ENCODE measurements around the gene RACK1. TPM values are rescaled to one million over a fixed set of nuclear protein-coding genes. Genes with fewer than 3 reads are reported as not detected.

The RACK1 gene
- total RNA-seq, 2 experiments from 2014 or later, result 2,724 to 3,901 TPM

- CTCF ChIA-PET, result interaction anchor here (1.2 kb wide), 1 partner anchor 31 kb away, joined by 3 read pairs; no protein-coding TSS in a partner anchor
- H3K9me3 Mint-ChIP-seq (ENCODE audit: low read depth), result no peaks in the 10 kb centered on the region
- H3K4me3 Mint-ChIP-seq, result no peak overlapping the region
These were observed 40.5 kb downstream of the RACK1 start for GRCh38 chr5:181203093-181203711.

GRCh38 chr5:181200816-181201215, 42.9 kb downstream of the RACK1 start:
- POLR2A ChIA-PET, result no interaction called here
- Mint-ChIP-seq H3K9me3 (ENCODE audit: low read depth) (no peaks in the 10 kb centered on the region), H3K27me3 (peaks cover 10% of the 10 kb centered on the region), H3K36me3 (ENCODE audit: low read depth) (no peaks in the 10 kb centered on the region), H3K4me1 (peaks cover 7% of the 10 kb centered on the region), H3K4me3 (no peak overlapping the region), H3K27ac (no peak overlapping the region)
- intact Hi-C loops (cut with DNase I, micrococcal nuclease), result no loop called here
- ATAC-seq (no peak), DNase-seq (no peak)
- CTCF ChIA-PET, result interaction anchor here (0.7 kb wide), 1 partner anchor 33 kb away, joined by 3 read pairs; no protein-coding TSS in a partner anchor

More at GRCh38 chr5:181203093-181203711, 40.5 kb downstream of the RACK1 start:
- Mint-ChIP-seq H3K36me3 (ENCODE audit: low read depth) (peaks cover 6% of the 10 kb centered on the region), H3K27me3 (peaks cover 20% of the 10 kb centered on the region), H3K4me1 (peaks cover 29% of the 10 kb centered on the region), H3K27ac (no peak overlapping the region)
- ATAC-seq (no peak), DNase-seq (no peak)
- POLR2A ChIA-PET, result interaction anchor here (1.6 kb wide), 1 partner anchor 10 kb away, joined by 3 read pairs; no protein-coding TSS in a partner anchor
- intact Hi-C loops (cut with DNase I, micrococcal nuclease), result no loop called here

- DNase-seq (no peak), ATAC-seq (no peak)
- Mint-ChIP-seq H3K9me3 (ENCODE audit: low read depth) (no peaks in the 10 kb centered on the region), H3K27me3 (peaks cover 6% of the 10 kb centered on the region), H3K27ac (no peak overlapping the region), H3K36me3 (ENCODE audit: low read depth) (no peaks in the 10 kb centered on the region), H3K4me3 (no peak overlapping the region), H3K4me1 (peaks cover 3% of the 10 kb centered on the region)
- ChIA-PET CTCF (no interaction called here), POLR2A (no interaction called here)
- intact Hi-C loops (cut with DNase I, micrococcal nuclease), result no loop called here
These were observed 43.6 kb downstream of the RACK1 start for GRCh38 chr5:181199881-181200638.

GRCh38 chr5:181198905-181199519, 44.7 kb downstream of the RACK1 start:
- H3K4me3 Mint-ChIP-seq, result no peak overlapping the region
- ATAC-seq (no peak), DNase-seq (no peak)
- intact Hi-C loops (cut with DNase I, micrococcal nuclease), result no loop called here
- ChIA-PET POLR2A (no interaction called here), CTCF (interaction anchor here (1.6 kb wide), 1 partner anchor 14 kb away, joined by 5 read pairs; no protein-coding TSS in a partner anchor)
- no peaks in the 10 kb centered on the region for H3K36me3 Mint-ChIP-seq (ENCODE audit: low read depth)
- H3K27me3 Mint-ChIP-seq, result peaks cover 4% of the 10 kb centered on the region
- H3K4me1 Mint-ChIP-seq, result peaks cover 1% of the 10 kb centered on the region
- H3K9me3 Mint-ChIP-seq (ENCODE audit: low read depth), result no peaks in the 10 kb centered on the region
- no peak overlapping the region for H3K27ac Mint-ChIP-seq

DNA sequence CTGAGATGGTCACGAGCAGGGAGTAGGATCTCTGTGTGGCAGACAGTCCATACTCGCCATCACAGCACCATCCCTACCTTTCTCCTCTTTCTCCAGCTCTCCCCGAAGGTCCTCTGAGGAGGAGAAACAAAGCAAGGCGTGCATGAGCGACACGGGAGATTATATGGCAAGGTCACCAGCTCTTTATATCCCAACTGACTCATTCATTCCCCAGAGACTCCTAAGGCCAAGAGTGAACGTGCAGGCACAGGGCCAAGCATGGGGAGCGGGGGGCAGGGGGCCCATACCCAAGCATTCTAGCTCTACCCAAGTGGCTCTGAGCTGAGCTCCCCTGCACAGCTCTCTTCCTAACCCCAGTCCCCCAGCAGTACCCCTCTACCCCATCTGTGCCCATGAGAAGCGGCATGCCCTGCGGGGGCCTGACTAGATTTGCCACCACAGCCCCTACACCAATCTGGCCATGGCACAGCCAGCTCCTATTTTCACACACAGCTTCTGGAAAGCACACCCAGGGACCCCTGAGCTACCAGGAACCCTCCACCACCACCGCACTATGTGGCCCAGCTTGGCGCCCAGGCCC, 45.5 kb downstream of the RACK1 start:
- Mint-ChIP-seq H3K4me1 (peaks cover under 1% of the 10 kb centered on the region), H3K9me3 (ENCODE audit: low read depth) (no peaks in the 10 kb centered on the region), H3K27me3 (no peaks in the 10 kb centered on the region), H3K4me3 (no peak overlapping the region), H3K36me3 (ENCODE audit: low read depth) (no peaks in the 10 kb centered on the region), H3K27ac (no peak overlapping the region)
- ATAC-seq (no peak), DNase-seq (no peak)
- intact Hi-C loops (cut with DNase I, micrococcal nuclease), result no loop called here
- ChIA-PET CTCF (interaction anchor here (0.6 to 1.6 kb wide), 2 partner anchors 13 to 414 kb away, joined by 3 to 5 read pairs; no protein-coding TSS in a partner anchor), POLR2A (no interaction called here)

GRCh38 chr5:181197326-181197951, 46.3 kb downstream of the RACK1 start:
- no peak for ATAC-seq
- intact Hi-C loops (cut with DNase I, micrococcal nuclease), result no loop called here
- POLR2A ChIA-PET, result no interaction called here

DNA sequence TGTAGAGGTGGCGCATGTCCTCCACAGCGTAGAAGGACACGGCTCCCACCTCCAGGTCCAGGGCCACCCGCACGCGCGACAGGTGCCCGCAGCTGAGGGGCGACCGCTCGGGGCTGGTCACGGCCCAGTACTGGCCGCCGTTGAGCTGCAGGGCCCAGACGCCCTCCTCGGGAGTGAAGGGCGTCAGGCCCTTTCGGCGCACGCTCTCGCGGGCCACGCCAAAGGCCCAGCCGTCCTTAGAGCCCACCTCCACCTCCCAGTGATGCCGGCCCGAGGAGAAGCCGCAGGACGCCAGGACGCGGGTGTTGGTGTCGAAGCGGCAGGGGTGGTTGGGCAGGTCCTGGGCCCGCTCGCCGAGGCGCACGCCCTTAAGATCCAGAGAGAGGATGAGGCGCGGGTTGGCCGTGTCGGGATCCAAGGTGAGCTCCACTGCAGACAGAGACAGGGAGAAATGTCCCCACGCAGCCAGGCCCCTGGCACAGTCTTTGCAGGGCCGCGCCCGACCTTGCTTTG, 48.4 kb downstream of the RACK1 start:
- Mint-ChIP-seq H3K4me1 (peaks cover 15% of the 10 kb centered on the region), H3K9me3 (ENCODE audit: low read depth) (no peaks in the 10 kb centered on the region), H3K27me3 (no peaks in the 10 kb centered on the region), H3K27ac (no peak overlapping the region), H3K36me3 (ENCODE audit: low read depth) (peaks cover 7% of the 10 kb centered on the region), H3K4me3 (no peak overlapping the region)
- CTCF ChIA-PET, result interaction anchor here (7.6 kb wide), 1 partner anchor 11 kb away, joined by 63 read pairs; the partner anchor contains the start of gene TRIM7
- POLR2A ChIA-PET, result no interaction called here
- intact Hi-C loops (cut with DNase I, micrococcal nuclease), result no loop called here
- ATAC-seq (no peak), DNase-seq (no peak)

More at GRCh38 chr5:181197326-181197951, 46.3 kb downstream of the RACK1 start:
- no peaks in the 10 kb centered on the region for H3K36me3 Mint-ChIP-seq (ENCODE audit: low read depth)
- H3K4me3 Mint-ChIP-seq, result no peak overlapping the region
- CTCF ChIA-PET, result interaction anchor here (0.5 to 1.6 kb wide), 3 partner anchors 13 to 413 kb away, joined by 3 to 5 read pairs (median 3); no protein-coding TSS in a partner anchor
- DNase-seq, result no peak
- no peak overlapping the region for H3K27ac Mint-ChIP-seq
- H3K4me1 Mint-ChIP-seq, result peaks cover 8% of the 10 kb centered on the region
- H3K9me3 Mint-ChIP-seq (ENCODE audit: low read depth), result no peaks in the 10 kb centered on the region
- no peaks in the 10 kb centered on the region for H3K27me3 Mint-ChIP-seq

DNA sequence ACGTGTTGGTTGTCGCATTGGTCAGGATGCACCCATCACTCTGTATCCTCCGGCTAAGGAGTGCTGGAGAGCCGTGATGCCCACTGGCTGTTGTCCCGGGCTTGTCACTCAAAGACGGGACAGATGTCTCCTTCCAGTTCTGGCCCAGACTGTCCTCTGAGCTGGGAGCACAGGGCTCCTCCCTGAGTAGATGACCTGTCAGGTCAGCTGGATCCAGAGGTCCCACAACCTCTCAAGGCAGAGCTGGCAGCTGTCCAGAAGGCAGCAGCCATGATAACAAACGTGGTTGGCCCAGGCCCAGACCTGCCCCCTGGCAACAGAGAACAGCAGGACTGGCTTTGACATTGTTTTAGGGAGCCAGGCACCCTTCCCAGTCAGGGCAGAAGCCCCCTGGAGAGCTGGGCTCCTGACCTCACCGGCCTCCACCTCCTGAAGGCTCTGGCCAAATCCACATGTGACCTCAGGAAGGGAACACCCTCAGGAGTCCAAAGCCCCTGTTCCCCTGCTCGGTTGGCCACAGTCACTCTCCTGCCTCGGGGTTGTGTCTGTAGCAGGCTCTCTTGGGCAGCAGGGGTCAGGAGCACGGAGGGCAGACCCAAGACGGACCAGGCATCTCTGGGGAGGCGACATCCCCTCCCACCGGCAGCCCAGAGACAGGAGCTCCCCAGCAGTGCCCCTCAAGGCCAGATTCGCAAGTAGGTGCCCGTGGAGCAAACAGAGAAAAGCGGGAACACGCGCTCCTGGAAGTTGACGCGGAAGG, 49.0 kb downstream of the RACK1 start:
- intact Hi-C loops (cut with DNase I, micrococcal nuclease), result no loop called here
- H3K4me3 Mint-ChIP-seq, result no peak overlapping the region
- peaks cover 15% of the 10 kb centered on the region for H3K4me1 Mint-ChIP-seq
- no peak overlapping the region for H3K27ac Mint-ChIP-seq
- ATAC-seq (no peak), DNase-seq (no peak)
- ChIA-PET POLR2A (no interaction called here), CTCF (interaction anchor here (0.6 to 7.6 kb wide), 2 partner anchors 12 to 147 kb away, joined by 3 to 63 read pairs; partner anchors contain the start of gene TRIM7)
- no peaks in the 10 kb centered on the region for H3K27me3 Mint-ChIP-seq
- no peaks in the 10 kb centered on the region for H3K9me3 Mint-ChIP-seq (ENCODE audit: low read depth)
- peaks cover 7% of the 10 kb centered on the region for H3K36me3 Mint-ChIP-seq (ENCODE audit: low read depth)

DNA sequence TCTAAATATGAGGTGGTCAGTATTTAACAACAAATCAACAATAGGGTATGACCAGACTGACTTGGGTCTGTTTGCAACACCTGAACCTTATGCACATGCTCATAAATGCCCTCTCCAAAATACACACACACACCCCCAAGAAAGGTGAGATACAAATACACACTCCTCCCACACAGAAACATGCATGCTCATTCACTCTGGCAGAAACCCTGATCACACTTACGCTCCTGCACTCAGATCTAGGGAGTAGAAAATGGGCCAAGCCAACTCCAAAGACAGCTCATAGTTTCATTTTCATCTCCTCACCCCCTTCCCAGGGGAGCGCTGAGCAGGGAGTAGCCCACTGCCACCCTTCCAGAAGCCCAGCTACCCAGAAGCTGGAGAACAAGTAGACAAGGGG, 50.0 kb downstream of the RACK1 start:
- POLR2A ChIA-PET, result interaction anchor here (1.2 to 1.4 kb wide), 2 partner anchors 9 to 13 kb away, joined by 3 read pairs; no protein-coding TSS in a partner anchor
- CTCF ChIA-PET, result interaction anchor here (0.5 to 7.6 kb wide), 3 partner anchors 13 to 59 kb away, joined by 3 to 63 read pairs (median 5); partner anchors contain the start of gene TRIM7
- DNase-seq (no peak), ATAC-seq (no peak)
- no peak overlapping the region for H3K27ac Mint-ChIP-seq
- H3K36me3 Mint-ChIP-seq (ENCODE audit: low read depth), result peaks cover 9% of the 10 kb centered on the region
- no peaks in the 10 kb centered on the region for H3K27me3 Mint-ChIP-seq
- H3K4me1 Mint-ChIP-seq, result peaks cover 17% of the 10 kb centered on the region
- intact Hi-C loops (cut with DNase I, micrococcal nuclease), result no loop called here
- no peak overlapping the region for H3K4me3 Mint-ChIP-seq
- no peaks in the 10 kb centered on the region for H3K9me3 Mint-ChIP-seq (ENCODE audit: low read depth)

GRCh38 chr5:181192337-181193046, 51.2 kb downstream of the RACK1 start:
- no peaks in the 10 kb centered on the region for H3K9me3 Mint-ChIP-seq (ENCODE audit: low read depth)
- no peak for DNase-seq
- ATAC-seq, result no peak
- no peaks in the 10 kb centered on the region for H3K27me3 Mint-ChIP-seq
- CTCF ChIA-PET, result interaction anchor here (0.5 to 7.6 kb wide), 10 partner anchors 7 to 53 kb away, joined by 3 to 63 read pairs (median 3); partner anchors contain the start of genes TRIM41 and TRIM7
- peaks cover 14% of the 10 kb centered on the region for H3K36me3 Mint-ChIP-seq (ENCODE audit: low read depth)
- peaks cover 27% of the 10 kb centered on the region for H3K4me1 Mint-ChIP-seq
- H3K27ac Mint-ChIP-seq, result peak overlapping the region; percentile 90
- POLR2A ChIA-PET, result interaction anchor here (1.0 to 1.6 kb wide), 6 partner anchors 11 to 68 kb away, joined by 3 to 15 read pairs (median 4); partner anchors contain the start of genes TRIM52 and TRIM7
- peak overlapping the region; percentile 88 for H3K4me3 Mint-ChIP-seq
- intact Hi-C loops (cut with DNase I, micrococcal nuclease), result no loop called here

Measured in activated CD4-positive, alpha-beta T cell treated with anti-CD3 and anti-CD28 coated beads for 36 hours (primary cell).